ENCODE results near the gene KCNQ2.

The KCNQ2 gene

DNA sequence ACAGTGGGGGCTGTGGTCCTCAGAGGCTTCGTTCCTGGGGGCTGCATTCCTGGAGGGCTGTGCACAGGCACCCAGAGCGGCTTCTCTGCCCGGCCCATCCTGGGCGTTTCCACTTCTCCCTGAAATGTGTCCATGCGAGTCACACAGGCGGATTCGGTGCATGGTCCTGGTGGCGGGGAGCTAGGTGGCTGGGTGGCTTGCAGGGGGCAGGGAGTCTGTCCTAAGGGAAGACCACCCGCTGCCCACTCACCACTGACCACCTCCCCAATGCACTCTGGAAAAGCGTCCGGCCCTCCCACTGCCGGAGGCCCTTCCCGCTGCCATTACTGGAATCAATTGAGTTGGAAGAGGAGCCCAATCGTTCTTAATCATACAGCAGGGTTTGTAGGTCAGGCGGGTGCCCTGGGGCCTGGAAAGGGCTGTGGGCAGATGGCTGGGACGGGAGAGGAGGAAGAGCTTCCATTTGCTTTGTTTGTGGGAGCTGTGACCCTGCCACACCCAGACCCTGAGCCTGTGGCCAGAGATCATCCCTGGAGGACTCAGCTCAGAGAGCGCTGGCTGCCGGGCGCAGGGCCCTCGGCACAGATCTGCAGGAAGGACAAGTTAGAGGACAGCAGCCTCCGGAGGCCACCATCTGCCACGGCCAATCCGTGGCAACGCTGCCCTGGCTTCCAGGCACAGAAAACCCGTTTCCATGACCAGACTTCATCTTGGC, 117.7 kb downstream of the KCNQ2 start:
- DNase-seq = no peak

DNA sequence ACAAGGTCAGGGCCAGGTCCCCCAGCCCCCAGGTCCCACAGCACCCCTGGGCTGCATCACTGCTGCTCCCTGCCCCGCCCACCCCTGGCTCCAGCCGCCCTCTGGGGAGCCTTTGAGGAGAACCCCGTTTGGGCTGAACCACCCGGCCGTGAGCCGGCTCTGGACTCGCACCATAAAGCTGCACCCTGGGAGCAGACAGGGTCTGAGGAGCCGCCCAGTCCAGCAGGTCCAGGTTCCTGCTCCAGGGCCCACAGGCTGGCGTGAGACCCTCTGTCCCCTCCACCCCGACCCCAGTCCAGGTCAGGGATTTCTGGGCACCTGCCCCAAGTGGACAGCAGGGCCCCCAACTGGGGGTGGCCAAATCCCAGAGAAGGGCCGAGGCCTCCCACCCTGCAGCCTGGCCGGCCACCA, 119.6 kb downstream of the KCNQ2 start:
- no peak for DNase-seq

DNA sequence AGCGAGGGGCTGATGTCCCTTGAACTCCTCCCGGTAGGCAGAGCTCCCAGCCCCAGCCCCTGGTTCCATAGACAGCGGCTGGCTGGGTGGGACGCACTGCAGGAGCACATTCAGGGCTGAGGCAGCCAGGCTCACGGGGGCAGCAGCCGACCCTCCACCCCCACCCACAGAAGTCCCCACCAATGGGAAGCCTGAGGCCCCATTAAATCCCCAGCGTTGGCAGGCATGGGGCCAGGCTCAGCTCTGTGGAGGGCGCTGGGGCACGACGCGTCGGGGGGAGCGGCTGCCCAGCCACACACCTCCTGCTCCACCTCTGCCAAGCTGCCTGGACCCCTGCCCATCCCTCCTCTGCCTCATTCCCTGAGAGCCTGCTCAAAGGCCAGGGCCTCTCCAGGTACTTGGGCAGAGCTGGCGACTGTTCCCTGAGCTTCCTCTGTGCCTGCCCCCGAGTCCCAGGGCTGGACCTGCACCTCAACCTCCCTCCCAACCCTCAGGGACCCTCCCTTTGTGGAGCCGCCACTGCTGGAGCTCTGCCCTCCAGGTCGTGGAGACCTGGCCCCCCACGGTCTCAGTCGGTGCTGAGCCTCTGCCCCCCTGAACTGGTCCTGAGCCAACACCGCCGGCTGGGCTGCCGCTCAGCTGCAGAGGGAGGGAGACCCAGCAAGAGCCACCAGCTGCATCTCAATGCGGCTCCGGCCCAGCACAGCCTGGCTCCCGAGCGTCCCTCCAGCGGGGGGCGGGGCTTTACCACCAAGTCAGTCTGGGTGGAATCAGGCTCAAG, 120.5 kb downstream of the KCNQ2 start:
- no peak for DNase-seq

DNA sequence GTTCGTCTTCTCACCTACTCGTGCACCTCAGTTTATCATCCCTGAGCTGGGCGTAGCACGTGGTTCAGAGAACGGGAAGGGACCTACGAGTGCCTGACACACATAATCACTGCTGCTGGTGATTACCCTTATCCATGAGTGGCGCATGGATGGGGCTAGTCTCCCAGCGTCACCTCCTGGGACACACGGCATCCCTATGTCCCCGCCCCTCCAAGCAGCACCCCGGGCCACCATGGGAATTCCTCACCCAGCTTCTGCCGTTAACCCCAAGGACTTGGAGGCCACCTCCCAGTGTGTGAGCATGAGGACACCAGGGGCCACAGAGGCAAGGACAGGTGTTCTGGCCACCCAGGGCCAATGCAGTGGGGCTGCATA, 121.1 kb downstream of the KCNQ2 start:
- no peak for DNase-seq

DNA sequence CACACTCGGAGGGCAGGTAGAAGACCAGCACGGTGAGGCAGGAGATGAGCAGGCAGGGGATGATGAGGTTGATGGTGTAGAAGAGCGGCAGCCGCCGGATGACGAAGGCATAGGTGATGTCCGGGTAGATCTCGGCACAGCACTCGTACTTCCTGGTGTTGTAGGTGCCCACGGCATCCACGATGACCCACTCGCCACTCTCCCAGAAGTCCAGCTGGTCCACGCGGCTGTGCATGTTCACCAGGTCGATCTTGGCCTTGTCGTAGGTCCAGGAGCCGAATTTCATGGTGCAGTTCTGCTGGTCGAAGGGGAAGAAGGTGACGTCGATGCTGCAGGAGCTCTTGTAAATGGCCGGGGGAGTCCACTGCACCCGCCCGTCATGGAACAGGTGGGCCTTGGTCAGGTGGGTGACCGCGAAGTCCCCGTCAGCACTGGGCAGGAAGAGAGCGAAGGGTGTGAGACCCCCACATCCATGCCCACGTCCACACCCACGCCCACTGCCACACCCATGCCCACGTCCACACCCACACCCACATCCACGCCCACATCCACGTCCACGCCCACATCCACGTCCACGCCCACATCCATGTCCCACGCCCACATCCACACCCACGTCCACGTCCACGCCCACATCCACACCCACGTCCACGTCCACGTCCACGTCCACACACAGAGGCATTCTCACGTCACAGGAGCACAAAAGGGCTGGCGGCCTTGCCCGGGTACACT, 121.7 kb downstream of the KCNQ2 start:
- DNase-seq = no peak

Measured in activated CD4-positive, CD25-positive, alpha-beta regulatory T cell (primary cell).